IPS-20b (cell line): Measurements from ENCODE around the gene SRGAP1.
"Not testable (repeated sequence)": the region's sequence is repeated elsewhere in the genome, so short reads cannot be mapped to it uniquely, and the experiment has no call there.

Experiments used
- H3K27ac ChIP-seq: one replicate; pipeline ENCODE4 v1.5.1; 2013; ENCODE audit warnings: low read length
- H3K27me3 ChIP-seq: 2 replicates; pipeline ENCODE4 v1.6.1; 2013; ENCODE audit warnings: mild to moderate bottlenecking, low read length, inconsistent platforms; ENCODE audit not compliant: insufficient read depth
- H3K36me3 ChIP-seq: 2 replicates; pipeline ENCODE4 v1.6.1; 2013; ENCODE audit warnings: low read depth, mild to moderate bottlenecking, inconsistent platforms, low read length, moderate library complexity; ENCODE audit not compliant: insufficient read depth
- H3K4me1 ChIP-seq: 2 replicates; pipeline ENCODE4 v1.6.1; 2013; ENCODE audit warnings: mild to moderate bottlenecking, control low read depth, inconsistent platforms, low read length, moderate library complexity; ENCODE audit not compliant: insufficient read depth
- H3K4me3 ChIP-seq: 2 replicates; pipeline ENCODE4 v1.5.1; 2013; ENCODE audit warnings: mild to moderate bottlenecking, low read length, inconsistent platforms
- H3K9ac ChIP-seq: 2 replicates; pipeline ENCODE4 v1.6.1; 2013; ENCODE audit warnings: low read depth, mild to moderate bottlenecking, inconsistent platforms, low read length, moderate library complexity
- H3K9me3 ChIP-seq: 2 replicates; pipeline ENCODE4 v1.6.1; 2013; ENCODE audit warnings: mild to moderate bottlenecking, low read depth, low read length, inconsistent platforms; ENCODE audit not compliant: insufficient read depth

The SRGAP1 gene

DNA sequence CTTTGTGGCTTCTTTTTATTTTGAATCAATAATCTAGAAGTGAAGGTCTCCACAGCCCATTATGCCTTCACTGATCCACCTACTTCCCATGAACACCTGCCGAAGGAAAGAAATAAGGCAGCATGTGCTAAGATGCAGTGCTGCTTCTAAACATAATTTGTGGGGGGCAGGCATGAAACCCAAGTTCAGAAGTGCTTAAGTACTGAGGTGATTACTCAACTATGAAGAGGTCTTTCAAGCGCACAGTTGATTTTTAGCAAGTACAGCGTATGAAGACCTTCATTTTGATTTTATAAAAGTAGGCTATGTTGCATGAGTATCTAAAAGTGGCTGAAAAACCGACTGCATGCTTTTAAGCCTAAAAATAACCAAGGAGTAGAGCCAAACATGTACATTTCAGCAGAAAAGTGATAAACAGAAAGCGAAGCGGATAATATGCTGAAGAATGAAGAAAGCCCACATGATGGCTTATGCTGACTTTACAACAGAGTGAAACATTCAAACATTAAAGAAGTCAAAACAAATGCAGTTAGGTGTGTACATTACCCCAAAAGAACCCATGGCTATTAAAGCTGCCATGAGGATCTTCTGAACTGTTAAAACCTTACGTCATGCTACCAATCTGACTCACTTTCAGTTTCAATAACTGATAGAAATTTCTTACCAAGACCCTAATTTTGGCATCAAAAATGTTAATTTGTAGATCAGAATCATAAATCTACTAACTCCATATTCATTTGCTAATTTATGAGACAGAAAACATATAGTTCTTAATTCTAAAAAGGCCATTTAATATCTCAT is 348.3 kb downstream of the SRGAP1 start:
- no peaks in the 10 kb centered on the region for H3K27me3 ChIP-seq
- no peak overlapping the region for H3K9ac ChIP-seq
- no peaks in the 10 kb centered on the region for H3K4me1 ChIP-seq
- H3K9me3 ChIP-seq: no peaks in the 10 kb centered on the region
- H3K27ac ChIP-seq: no peak overlapping the region
- peaks cover 12% of the 10 kb centered on the region for H3K36me3 ChIP-seq
- no peak overlapping the region for H3K4me3 ChIP-seq

GRCh38 chr12:64193931-64194330 is 349.4 kb downstream of the SRGAP1 start:
- Histone ChIP-seq H3K36me3 (peaks cover 12% of the 10 kb centered on the region), H3K27me3 (no peaks in the 10 kb centered on the region), H3K4me1 (no peaks in the 10 kb centered on the region), H3K4me3 (no peak overlapping the region), H3K9ac (no peak overlapping the region), H3K9me3 (no peaks in the 10 kb centered on the region), H3K27ac (no peak overlapping the region)

- H3K9ac ChIP-seq: no peak overlapping the region
- peaks cover 12% of the 10 kb centered on the region for H3K36me3 ChIP-seq
- no peak overlapping the region for H3K4me3 ChIP-seq
- no peak overlapping the region for H3K27ac ChIP-seq
- H3K9me3 ChIP-seq: no peaks in the 10 kb centered on the region
- H3K27me3 ChIP-seq: no peaks in the 10 kb centered on the region
- H3K4me1 ChIP-seq: no peaks in the 10 kb centered on the region
Measured at GRCh38 chr12:64194333-64195149, 350.0 kb downstream of the SRGAP1 start.

DNA sequence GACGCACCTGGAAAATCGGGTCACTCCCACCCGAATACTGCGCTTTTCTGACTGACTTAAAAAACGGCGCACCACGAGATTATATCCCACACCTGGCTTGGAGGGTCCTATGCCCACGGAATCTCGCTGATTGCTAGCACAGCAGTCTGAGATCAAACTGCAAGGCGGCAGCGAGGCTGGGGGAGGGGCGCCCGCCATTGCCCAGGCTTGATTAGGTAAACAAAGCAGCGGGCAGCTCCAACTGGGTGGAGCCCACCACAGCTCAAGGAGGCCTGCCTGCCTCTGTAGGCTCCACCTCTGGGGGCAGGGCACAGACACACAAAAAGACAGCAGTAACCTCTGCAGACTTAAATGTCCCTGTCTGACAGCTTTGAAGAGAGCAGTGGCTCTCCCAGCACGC is 351.3 kb downstream of the SRGAP1 start:
- H3K27me3 ChIP-seq, H3K4me1 ChIP-seq, H3K9me3 ChIP-seq, H3K9ac ChIP-seq, H3K27ac ChIP-seq, H3K4me3 ChIP-seq: not testable (repeated sequence)
- H3K36me3 ChIP-seq: peaks cover 12% of the 10 kb centered on the region

- no peaks in the 10 kb centered on the region for H3K27me3 ChIP-seq
- H3K9ac ChIP-seq: no peak overlapping the region
- no peaks in the 10 kb centered on the region for H3K4me1 ChIP-seq
Measured at GRCh38 chr12:64203036-64203435, 358.5 kb downstream of the SRGAP1 start.

GRCh38 chr12:64203775-64204174 is 359.3 kb downstream of the SRGAP1 start:
- Histone ChIP-seq H3K4me1 (no peaks in the 10 kb centered on the region), H3K27ac (no peak overlapping the region), H3K36me3 (no peaks in the 10 kb centered on the region), H3K9me3 (no peaks in the 10 kb centered on the region), H3K27me3 (no peaks in the 10 kb centered on the region), H3K9ac (no peak overlapping the region), H3K4me3 (no peak overlapping the region)

More at GRCh38 chr12:64203036-64203435, 358.5 kb downstream of the SRGAP1 start:
- no peak overlapping the region for H3K4me3 ChIP-seq
- no peaks in the 10 kb centered on the region for H3K36me3 ChIP-seq
- H3K9me3 ChIP-seq: no peaks in the 10 kb centered on the region
- H3K27ac ChIP-seq: no peak overlapping the region

GRCh38 chr12:64205542-64205941 is 361.0 kb downstream of the SRGAP1 start:
- H3K9me3 ChIP-seq: no peaks in the 10 kb centered on the region
- no peak overlapping the region for H3K27ac ChIP-seq
- H3K4me3 ChIP-seq: no peak overlapping the region
- H3K4me1 ChIP-seq: no peaks in the 10 kb centered on the region
- no peaks in the 10 kb centered on the region for H3K27me3 ChIP-seq
- no peaks in the 10 kb centered on the region for H3K36me3 ChIP-seq
- no peak overlapping the region for H3K9ac ChIP-seq

- Histone ChIP-seq H3K27ac (no peak overlapping the region), H3K36me3 (peaks cover 8% of the 10 kb centered on the region; the same call in 1 of the 2 replicates), H3K27me3 (no peaks in the 10 kb centered on the region), H3K9me3 (no peaks in the 10 kb centered on the region), H3K4me1 (no peaks in the 10 kb centered on the region), H3K9ac (no peak overlapping the region), H3K4me3 (no peak overlapping the region)
Measured at GRCh38 chr12:64207453-64207852, 363.0 kb downstream of the SRGAP1 start.
